ENCODE data around the gene TCF23.

TCF23 gene

GRCh38 chr2:27125104-27125503 lies 23.7 kb upstream of the TCF23 start:
- H3K27ac ChIP-seq (ENCODE audit: low read depth, low read length) = no peak overlapping the region
- no peak overlapping the region for H3K4me2 ChIP-seq (ENCODE audit: low read length)
- no peak overlapping the region for H3K4me3 ChIP-seq (ENCODE audit: low read length)
- H3K4me1 ChIP-seq (ENCODE audit: control insufficient read depth, low read length) = peaks cover 11% of the 10 kb centered on the region
- H4K20me1 ChIP-seq (ENCODE audit: control insufficient read depth, insufficient read depth, low read depth, low read length) = no peaks in the 10 kb centered on the region
- peaks cover 11% of the 10 kb centered on the region; the same call in 1 of the 2 replicates for H3K36me3 ChIP-seq (ENCODE audit: control insufficient read depth, low read length)
- peaks cover 24% of the 10 kb centered on the region for H3K27me3 ChIP-seq (ENCODE audit: control insufficient read depth, low read length)
- no peaks in the 10 kb centered on the region for H3K79me2 ChIP-seq (ENCODE audit: control insufficient read depth, low read length)
- H3K9me2 ChIP-seq (replicated peaks; ENCODE audit: control insufficient read depth, low read length) = no peaks in the 10 kb centered on the region
- no peaks in the 10 kb centered on the region for H3F3A ChIP-seq (ENCODE audit: control insufficient read depth, insufficient read depth)
- TF ChIP-seq, protein P1, sequence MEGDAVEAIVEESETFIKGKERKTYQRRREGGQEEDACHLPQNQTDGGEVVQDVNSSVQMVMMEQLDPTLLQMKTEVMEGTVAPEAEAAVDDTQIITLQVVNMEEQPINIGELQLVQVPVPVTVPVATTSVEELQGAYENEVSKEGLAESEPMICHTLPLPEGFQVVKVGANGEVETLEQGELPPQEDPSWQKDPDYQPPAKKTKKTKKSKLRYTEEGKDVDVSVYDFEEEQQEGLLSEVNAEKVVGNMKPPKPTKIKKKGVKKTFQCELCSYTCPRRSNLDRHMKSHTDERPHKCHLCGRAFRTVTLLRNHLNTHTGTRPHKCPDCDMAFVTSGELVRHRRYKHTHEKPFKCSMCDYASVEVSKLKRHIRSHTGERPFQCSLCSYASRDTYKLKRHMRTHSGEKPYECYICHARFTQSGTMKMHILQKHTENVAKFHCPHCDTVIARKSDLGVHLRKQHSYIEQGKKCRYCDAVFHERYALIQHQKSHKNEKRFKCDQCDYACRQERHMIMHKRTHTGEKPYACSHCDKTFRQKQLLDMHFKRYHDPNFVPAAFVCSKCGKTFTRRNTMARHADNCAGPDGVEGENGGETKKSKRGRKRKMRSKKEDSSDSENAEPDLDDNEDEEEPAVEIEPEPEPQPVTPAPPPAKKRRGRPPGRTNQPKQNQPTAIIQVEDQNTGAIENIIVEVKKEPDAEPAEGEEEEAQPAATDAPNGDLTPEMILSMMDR (IDR thresholded peaks at IDR 0.05; ENCODE audit: low read depth, low read length, poor library complexity, severe bottlenecking) = no peak
- TF ChIP-seq EZH2phosphoT487 (IDR thresholded peaks at IDR 0.05; ENCODE audit: borderline replicate concordance, low read length) = no peak
- no peaks in the 10 kb centered on the region for H3K9me3 ChIP-seq (ENCODE audit: control insufficient read depth, insufficient read depth, low read length)

- Histone ChIP-seq H3K4me2 (ENCODE audit: low read length) (no peak overlapping the region), H3K36me3 (ENCODE audit: control insufficient read depth, low read length) (peaks cover 22% of the 10 kb centered on the region), H3K27ac (ENCODE audit: low read depth, low read length) (no peak overlapping the region), H3F3A (ENCODE audit: control insufficient read depth, insufficient read depth) (no peaks in the 10 kb centered on the region), H3K9me3 (ENCODE audit: control insufficient read depth, insufficient read depth, low read length) (no peaks in the 10 kb centered on the region), H3K79me2 (ENCODE audit: control insufficient read depth, low read length) (no peaks in the 10 kb centered on the region), H3K4me1 (ENCODE audit: control insufficient read depth, low read length) (peaks cover 11% of the 10 kb centered on the region), H3K9me2 (replicated peaks; ENCODE audit: control insufficient read depth, low read length) (no peaks in the 10 kb centered on the region), H3K4me3 (ENCODE audit: low read length) (no peak overlapping the region), H3K27me3 (ENCODE audit: control insufficient read depth, low read length) (peaks cover 17% of the 10 kb centered on the region), H4K20me1 (ENCODE audit: control insufficient read depth, insufficient read depth, low read depth, low read length) (no peaks in the 10 kb centered on the region)
- TF ChIP-seq, protein P1 (IDR thresholded peaks at IDR 0.05; ENCODE audit: low read depth, low read length, poor library complexity, severe bottlenecking) = no peak
- no peak for TF ChIP-seq EZH2phosphoT487 (IDR thresholded peaks at IDR 0.05; ENCODE audit: borderline replicate concordance, low read length)
These were observed 22.5 kb upstream of the TCF23 start for GRCh38 chr2:27126252-27126710.

DNA sequence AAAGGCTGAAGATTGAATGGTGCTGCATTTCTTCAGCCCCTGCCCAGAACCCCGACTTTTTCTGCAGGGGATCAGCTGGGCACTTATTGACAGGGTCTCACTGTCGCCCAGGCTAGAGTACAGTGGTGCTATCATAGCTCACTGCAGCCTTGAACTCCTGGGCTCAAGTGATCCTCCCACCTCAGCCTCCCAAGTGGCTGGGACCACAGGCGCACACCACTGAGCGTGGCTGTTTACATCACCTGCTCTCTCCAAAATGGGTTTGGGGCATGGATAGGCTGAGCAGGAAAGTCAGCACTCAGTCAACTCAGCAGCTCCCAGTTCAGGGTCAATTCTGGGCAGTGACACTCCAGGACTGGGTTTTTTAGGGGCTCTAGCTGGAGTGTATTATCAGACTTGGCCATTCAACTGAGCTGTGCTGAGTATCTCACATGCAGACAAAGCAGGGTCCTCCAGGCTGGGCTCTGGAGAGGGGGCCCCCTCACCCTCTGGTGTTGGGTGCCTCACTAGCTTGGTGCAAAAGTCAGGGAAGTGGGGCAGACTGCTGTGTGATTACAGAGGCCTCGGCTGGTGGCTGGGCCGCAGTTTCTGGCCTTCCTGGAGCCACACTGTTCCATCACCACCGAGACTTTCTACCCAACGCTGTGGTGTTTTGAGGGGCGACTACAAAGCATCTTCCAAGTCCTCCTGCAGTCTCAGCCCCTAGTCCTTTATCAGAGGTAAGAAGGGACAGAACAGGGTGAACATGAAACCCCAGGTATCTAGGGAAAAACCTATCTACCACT lies 20.7 kb upstream of the TCF23 start:
- Histone ChIP-seq H3K4me1 (ENCODE audit: control insufficient read depth, low read length) (peaks cover 14% of the 10 kb centered on the region), H3K27ac (ENCODE audit: low read depth, low read length) (no peak overlapping the region), H3K9me2 (replicated peaks; ENCODE audit: control insufficient read depth, low read length) (no peaks in the 10 kb centered on the region), H3K79me2 (ENCODE audit: control insufficient read depth, low read length) (peaks cover 8% of the 10 kb centered on the region), H3K9me3 (ENCODE audit: control insufficient read depth, insufficient read depth, low read length) (no peaks in the 10 kb centered on the region), H3K36me3 (ENCODE audit: control insufficient read depth, low read length) (peaks cover 40% of the 10 kb centered on the region), H3K27me3 (ENCODE audit: control insufficient read depth, low read length) (peaks cover 10% of the 10 kb centered on the region), H3F3A (ENCODE audit: control insufficient read depth, insufficient read depth) (no peaks in the 10 kb centered on the region), H4K20me1 (ENCODE audit: control insufficient read depth, insufficient read depth, low read depth, low read length) (no peaks in the 10 kb centered on the region; the same call in 1 of the 2 replicates), H3K4me2 (ENCODE audit: low read length) (no peak overlapping the region), H3K4me3 (ENCODE audit: low read length) (no peak overlapping the region)
- TF ChIP-seq, protein P1 (IDR thresholded peaks at IDR 0.05; ENCODE audit: low read depth, low read length, poor library complexity, severe bottlenecking) = no peak
- TF ChIP-seq EZH2phosphoT487 (IDR thresholded peaks at IDR 0.05; ENCODE audit: borderline replicate concordance, low read length) = no peak
